Heart right ventricle (tissue), 16 donors: ENCODE results near the gene CASQ1. TPM values are rescaled to one million over a fixed set of nuclear protein-coding genes. Genes with fewer than 3 reads are reported as not detected.

Experiments
- ATAC-seq, 8 donors: fragments of 200-7000 bp; cut with Tn5 transposase; one replicate each; pipeline ENCODE4 v1.9.1; 2020; ENCODE audit warnings: mild to moderate bottlenecking in 8 of 8, moderate library complexity in 8 of 8, moderate number of reproducible peaks in 1 of 8
- DNase-seq, 2 donors: peaks; one replicate each; pipeline ENCODE4 v3.0.0-alpha.2; 2020
- H3K27ac ChIP-seq, 10 donors: fragments of 200-600 bp; sonication (generic) in 2 of 10; one replicate each; pipeline versions ENCODE4 v1.5.0 to v1.8.0; 2020 to 2022; ENCODE audit warnings: mild to moderate bottlenecking in 3 of 10
- H3K27me3 ChIP-seq, 7 donors: fragments of 200-600 bp; one replicate each; pipeline ENCODE4 v1.8.0; 2021 to 2022; ENCODE audit warnings: mild to moderate bottlenecking in 2 of 7
- H3K36me3 ChIP-seq, 9 donors: fragments of 200-600 bp; sonication (generic) in 1 of 9; one replicate each; pipeline versions ENCODE4 v1.5.0 to v1.8.0; 2020 to 2022; ENCODE audit warnings: mild to moderate bottlenecking in 2 of 9
- H3K4me1 ChIP-seq, 9 donors: fragments of 200-600 bp; sonication (generic) in 1 of 9; one replicate each; pipeline versions ENCODE4 v1.5.0 to v1.8.0; 2020 to 2022; ENCODE audit warnings: mild to moderate bottlenecking in 4 of 9
- H3K4me3 ChIP-seq, 10 donors: fragments of 200-600 bp; sonication (generic) in 2 of 10; one replicate each; pipeline versions ENCODE4 v1.5.0 to v1.8.0; 2020 to 2022; ENCODE audit warnings: mild to moderate bottlenecking in 7 of 10, moderate library complexity in 2 of 10
- H3K9me3 ChIP-seq, 11 donors: fragments of 200-600 bp in 10 of 11; sonication (generic) in 2 of 11; one replicate each; pipeline versions ENCODE4 v1.5.0 to v1.8.0; 2013 to 2022; ENCODE audit warnings: mild to moderate bottlenecking in 2 of 11, control low read depth in 1 of 11, moderate library complexity in 1 of 11
- CTCF ChIP-seq, 9 donors: fragments of 200-600 bp; sonication (generic) in 2 of 9; IDR thresholded peaks; one replicate each; pipeline versions ENCODE4 v1.5.0 to v1.8.0; 2021 to 2022; ENCODE audit warnings: antibody characterized with exemption in 9 of 9, mild to moderate bottlenecking in 5 of 9, moderate library complexity in 1 of 9
- WGBS, 2 donors: extraction: QIAGEN DNeasy Blood & Tissue Kit; methylation state at CpG; one replicate each; pipeline ENCODE4 v1.1.7; 2013; ENCODE audit warnings: inconsistent platforms in 1 of 2; 5-methylcytosine and 5-hydroxymethylcytosine counted together
- intact Hi-C, 10 donors: fragments of 100-400 bp; cut with DNase I; formaldehyde crosslinking; loops; one replicate each; pipeline versions ENCODE4 v1.11.1 to v1.14.2; 2022
- polyA plus RNA-seq, 2 donors: library from polyadenylated mRNA; stranded (reverse); fragments of 200-250 nt; gene quantifications; one replicate each; pipeline ENCODE4 v1.2.3, GENCODE V29; 2013
- total RNA-seq, 10 donors: library from RNA; stranded (reverse); fragmentation: NEBNext Ultra II Directional in 3 of 10; extraction: Animal tissue kit (Norgen Biotek cat#: 25700) in 3 of 10; gene quantifications; one replicate each; pipeline versions ENCODE4 v1.2.1 to v1.2.4, GENCODE V29; 2021 to 2023
- donor health status: Arrhythmogenic right ventricular cardiomyopathy.
- donor health status: ischemic (EF 13 %, LVEDD 7.1; RV severe dilation, severe dysfunction).
- donor health status: healthy with polysubstance abuse.
- donor health status: DM: no; HTN: yes; CAD: no.
- donor health status: DM: no; HTN: no; CAD: no.
- donor health status: ischemic (EF 25% LVEDD 6.9; RV normal size, moderate dysfunction).
- donor health status: ischemic (EF 25% LVEDD 5.7; RV mildly dilated, moderate dysfunction).
- donor health status: healthy.
- donor health status: DM: yes; HTN: yes; CAD: no.
- donor health status: Ischemic cardiomyopathy.
- donor health status: ischemic (EF 35%, LVEDD 5.7; RV mildly dilated, moderate dysfunction).
- donor health status: nonischemic (EF 11% LVEDD 7.7; RV severe dilation, severe dysfunction).
- donor health status: DM: yes; HTN: yes; CAD: no.
- donor health status: PGD.
- donor health status: ischemic (EF 29% LVEDD 5.4; RV normal size, mild dysfunction).
- donor health status: nonischemic (EF 23%, LVEDD 6.1; RV moderate dilation, normal function).

CASQ1 gene
- total and polyA plus RNA-seq, 12 donors, result 17.5 to 68.9 (median 41.6) TPM

GRCh38 chr1:160154790-160155189, 35.6 kb upstream of the CASQ1 start:
- H3K27me3 ChIP-seq, result no peaks in the 10 kb centered on the region
- no peak overlapping the region for H3K4me3 ChIP-seq
- intact Hi-C loops, result no loop called here
- H3K4me1 ChIP-seq, result peaks cover 0 to 4% (median 0%) of the 10 kb centered on the region in 9 donors
- ATAC-seq (no peak), DNase-seq (no peak)
- no peak overlapping the region for H3K27ac ChIP-seq
- no peaks in the 10 kb centered on the region for H3K9me3 ChIP-seq
- TF ChIP-seq CTCF (IDR thresholded peaks at IDR 0.05), result no peak
- no peaks in the 10 kb centered on the region for H3K36me3 ChIP-seq
- WGBS, 2 donors, result 79 to 88% methylated on average over 3 of the region's 3 CpGs

- H3K27ac ChIP-seq, result no peak overlapping the region
- no peak for ATAC-seq
- intact Hi-C loops, result no loop called here
- no peak for TF ChIP-seq CTCF (IDR thresholded peaks at IDR 0.05)
- no peaks in the 10 kb centered on the region for H3K9me3 ChIP-seq
- no peak for DNase-seq
- H3K4me1 ChIP-seq, result peaks cover 0 to 4% (median 0%) of the 10 kb centered on the region in 9 donors
- H3K4me3 ChIP-seq, result no peak overlapping the region
- no peaks in the 10 kb centered on the region for H3K27me3 ChIP-seq
- WGBS, 2 donors, result 81% methylated on average over 5 of the region's 5 CpGs
- no peaks in the 10 kb centered on the region for H3K36me3 ChIP-seq
Observed at GRCh38 chr1:160156361-160156760, 34.0 kb upstream of the CASQ1 start.

DNA sequence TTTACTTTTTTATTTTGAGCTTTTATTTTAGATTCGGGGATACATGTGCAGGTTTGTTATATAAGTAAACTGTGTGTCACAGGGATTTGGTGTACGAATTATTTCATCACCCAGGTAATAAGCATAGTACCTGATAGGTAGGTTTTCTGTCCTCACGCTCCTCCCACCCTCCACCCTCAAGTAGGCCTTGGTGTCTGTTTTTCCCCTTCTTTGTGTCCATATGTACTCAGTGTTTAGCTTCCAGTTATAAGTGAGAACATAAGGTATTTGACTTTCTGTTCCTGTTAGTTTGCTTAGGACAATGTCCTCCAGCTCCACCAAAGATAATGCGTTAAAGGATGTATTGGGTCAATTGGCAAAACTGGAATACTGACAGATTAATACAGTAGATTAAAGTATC, 33.2 kb upstream of the CASQ1 start:
- no peak for TF ChIP-seq CTCF (IDR thresholded peaks at IDR 0.05)
- Histone ChIP-seq H3K9me3 (no peaks in the 10 kb centered on the region), H3K36me3 (no peaks in the 10 kb centered on the region), H3K4me3 (no peak overlapping the region), H3K27me3 (no peaks in the 10 kb centered on the region), H3K4me1 (peaks cover 0 to 1% (median 0%) of the 10 kb centered on the region in 9 donors), H3K27ac (no peak overlapping the region)
- intact Hi-C loops, result no loop called here
- ATAC-seq (no peak), DNase-seq (no peak)
- 78 to 93% methylated on average over 4 of the region's 4 CpGs for WGBS, 2 donors

- Histone ChIP-seq H3K9me3 (no peaks in the 10 kb centered on the region), H3K4me3 (no peak overlapping the region), H3K27me3 (no peaks in the 10 kb centered on the region), H3K36me3 (no peaks in the 10 kb centered on the region), H3K4me1 (peaks cover 0 to 5% (median 0%) of the 10 kb centered on the region in 9 donors), H3K27ac (no peak overlapping the region)
- no peak for TF ChIP-seq CTCF (IDR thresholded peaks at IDR 0.05)
- intact Hi-C loops, result no loop called here
- ATAC-seq (no peak), DNase-seq (no peak)
- WGBS, 2 donors, result 68 to 80% methylated on average over 3 of the region's 3 CpGs
Observed at GRCh38 chr1:160158031-160158430, 32.3 kb upstream of the CASQ1 start.
